GM12872 (cell line): ENCODE data around the gene MCC.

Source experiments
- CTCF ChIP-seq: IDR thresholded peaks from 3 replicates; pipeline ENCODE4 v1.5.1; 2011; ENCODE audit warnings: low read depth, mild to moderate bottlenecking, low read length, moderate library complexity; ENCODE audit not compliant: insufficient read depth

The MCC gene

DNA sequence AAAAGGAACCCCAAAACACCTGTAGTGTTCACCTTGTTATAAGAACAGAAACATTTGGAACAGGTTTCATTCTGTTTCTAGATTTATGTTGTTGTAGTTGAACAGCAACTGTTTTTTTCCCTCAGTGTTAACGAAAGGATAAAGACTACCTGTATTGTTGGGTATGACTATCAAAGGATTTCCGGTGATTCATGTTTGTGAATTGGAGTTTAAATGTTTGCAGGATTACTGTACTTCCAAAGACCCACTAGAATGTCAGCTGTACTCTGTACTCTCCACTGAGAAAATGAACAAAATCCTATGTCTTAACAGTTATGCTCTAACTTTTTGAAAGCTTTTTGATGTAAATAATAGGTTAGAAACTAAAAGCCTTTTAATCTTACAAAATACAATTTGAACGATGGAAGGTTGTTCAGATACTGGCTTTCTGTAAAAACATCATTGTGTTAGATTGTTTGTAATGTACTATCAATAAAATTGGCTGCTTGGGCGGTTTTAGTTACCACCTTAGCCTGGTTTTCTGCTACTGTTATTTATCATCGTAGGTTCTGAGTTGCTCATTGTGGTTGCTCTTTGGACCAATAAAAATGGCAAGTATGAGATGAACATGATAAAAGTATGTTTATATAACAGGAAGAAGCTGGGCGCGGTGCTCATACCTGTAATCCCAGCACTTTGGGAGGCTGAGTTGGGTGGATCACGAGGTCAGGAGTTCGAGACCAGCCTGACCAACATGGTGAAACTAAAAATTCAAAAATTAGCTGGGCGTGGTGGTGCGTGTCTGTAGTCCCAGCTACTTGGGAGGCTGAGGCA, 467.6 kb downstream of the MCC start:
- no peak for TF ChIP-seq CTCF

- no peak for TF ChIP-seq CTCF
Measured at GRCh38 chr5:113017881-113018635, 470.2 kb downstream of the MCC start.

DNA sequence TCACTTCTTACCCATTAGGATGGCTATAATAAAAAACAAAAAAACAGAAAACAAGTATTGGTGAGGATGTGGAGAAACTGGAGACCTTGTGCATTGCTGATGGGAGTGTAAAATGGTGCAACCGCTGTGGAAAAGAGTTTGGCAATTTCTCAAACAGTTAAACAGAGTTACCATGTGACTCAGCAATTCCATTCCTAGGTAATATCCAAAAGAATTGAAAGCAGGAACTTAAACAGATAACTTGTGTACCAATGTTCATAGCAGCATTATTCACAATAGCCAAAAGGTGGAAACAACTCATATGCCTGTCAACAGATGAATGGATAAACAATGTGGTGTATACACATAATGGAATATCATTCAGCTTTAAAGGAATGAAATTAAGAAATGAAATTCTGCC, 482.8 kb downstream of the MCC start:
- no peak for TF ChIP-seq CTCF

GRCh38 chr5:113003763-113004162, 484.5 kb downstream of the MCC start:
- TF ChIP-seq CTCF: no peak

GRCh38 chr5:113002423-113002822, 485.8 kb downstream of the MCC start:
- TF ChIP-seq CTCF: no peak

GRCh38 chr5:113000466-113000865, 487.8 kb downstream of the MCC start:
- no peak for TF ChIP-seq CTCF

DNA sequence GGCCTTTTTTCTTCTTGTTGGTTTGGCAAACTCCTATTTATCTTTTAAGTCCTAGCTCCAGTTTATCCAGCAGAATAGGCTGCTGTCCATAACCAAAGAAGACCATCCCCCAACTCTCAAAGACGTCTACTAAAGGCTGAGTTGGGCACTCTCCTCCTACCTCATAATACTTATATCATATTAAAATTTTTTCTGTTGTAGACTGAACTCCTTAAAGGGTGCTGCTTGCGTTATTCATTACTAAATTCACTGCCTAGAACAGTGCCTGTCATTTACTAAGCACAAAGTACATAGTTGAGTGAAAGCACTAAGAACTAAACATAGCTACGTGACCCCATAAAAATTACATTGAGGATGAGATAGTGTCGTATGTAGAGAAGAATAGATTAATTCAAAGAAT, 490.0 kb downstream of the MCC start:
- no peak for TF ChIP-seq CTCF
